Measurements from ENCODE around the gene BBOX1. TPM values are rescaled to one million over a fixed set of nuclear protein-coding genes. Genes with fewer than 3 reads are reported as not detected.

BBOX1 gene
- total RNA-seq, 1 donor = not detected

DNA sequence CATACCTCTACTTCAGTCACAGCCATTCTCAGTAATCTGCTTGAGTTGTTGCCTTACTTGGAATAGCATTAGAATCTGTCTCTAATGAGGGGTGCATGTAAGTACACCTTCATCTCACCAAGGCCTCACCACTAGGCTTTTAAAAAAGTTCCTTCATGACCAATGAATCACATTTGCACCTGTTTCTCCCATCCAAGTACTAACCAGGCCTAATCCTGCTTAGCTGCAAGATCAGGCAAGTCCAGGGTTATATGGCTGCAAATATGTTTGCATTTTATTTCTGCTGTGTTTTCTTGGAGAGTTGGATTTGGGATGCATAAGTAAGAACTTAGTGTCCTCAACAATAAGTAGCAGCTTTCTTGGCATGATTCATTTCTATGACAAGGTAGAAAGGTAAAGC lies 66.9 kb downstream of the BBOX1 start:
- TF ChIP-seq CTCF (IDR thresholded peaks at IDR 0.05; ENCODE audit: insufficient read depth, low read depth, low read length) = no peak
- no peak overlapping the region for H3K4me3 ChIP-seq (ENCODE audit: low read depth, low read length)
- no peak for DNase-seq (ENCODE audit: low read depth)

- TF ChIP-seq CTCF (IDR thresholded peaks at IDR 0.05; ENCODE audit: insufficient read depth, low read depth, low read length) = no peak
Measured at GRCh38 chr11:27108809-27109208, 68.2 kb downstream of the BBOX1 start.

GRCh38 chr11:27111896-27112295 lies 71.3 kb downstream of the BBOX1 start:
- H3K4me3 ChIP-seq (ENCODE audit: low read depth, low read length) = no peak overlapping the region
- TF ChIP-seq CTCF (IDR thresholded peaks at IDR 0.05; ENCODE audit: insufficient read depth, low read depth, low read length) = no peak
- no peak for DNase-seq (ENCODE audit: low read depth)

More at GRCh38 chr11:27108809-27109208, 68.2 kb downstream of the BBOX1 start:
- no peak overlapping the region for H3K4me3 ChIP-seq (ENCODE audit: low read depth, low read length)
- no peak for DNase-seq (ENCODE audit: low read depth)

DNA sequence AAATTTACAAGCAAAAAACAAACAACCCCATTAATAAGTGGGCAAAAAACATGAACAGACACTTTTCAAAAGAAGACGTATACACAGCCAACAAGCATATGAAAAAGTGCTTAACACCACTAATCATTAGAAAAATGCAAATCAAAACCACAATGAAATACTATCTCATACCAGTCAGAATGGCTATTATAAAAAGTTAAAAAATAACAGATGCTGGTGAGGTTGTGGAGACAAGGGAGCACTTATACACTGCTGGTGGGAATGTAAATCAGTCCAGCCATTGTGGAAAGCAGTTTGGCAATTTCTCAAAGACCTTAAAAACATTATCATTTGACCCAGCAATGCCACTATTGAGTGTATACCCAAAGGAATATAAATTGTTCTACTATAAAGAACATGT lies 72.3 kb downstream of the BBOX1 start:
- H3K4me3 ChIP-seq (ENCODE audit: low read depth, low read length) = no peak overlapping the region
- no peak for TF ChIP-seq CTCF (IDR thresholded peaks at IDR 0.05; ENCODE audit: insufficient read depth, low read depth, low read length)
- DNase-seq (ENCODE audit: low read depth) = no peak

DNA sequence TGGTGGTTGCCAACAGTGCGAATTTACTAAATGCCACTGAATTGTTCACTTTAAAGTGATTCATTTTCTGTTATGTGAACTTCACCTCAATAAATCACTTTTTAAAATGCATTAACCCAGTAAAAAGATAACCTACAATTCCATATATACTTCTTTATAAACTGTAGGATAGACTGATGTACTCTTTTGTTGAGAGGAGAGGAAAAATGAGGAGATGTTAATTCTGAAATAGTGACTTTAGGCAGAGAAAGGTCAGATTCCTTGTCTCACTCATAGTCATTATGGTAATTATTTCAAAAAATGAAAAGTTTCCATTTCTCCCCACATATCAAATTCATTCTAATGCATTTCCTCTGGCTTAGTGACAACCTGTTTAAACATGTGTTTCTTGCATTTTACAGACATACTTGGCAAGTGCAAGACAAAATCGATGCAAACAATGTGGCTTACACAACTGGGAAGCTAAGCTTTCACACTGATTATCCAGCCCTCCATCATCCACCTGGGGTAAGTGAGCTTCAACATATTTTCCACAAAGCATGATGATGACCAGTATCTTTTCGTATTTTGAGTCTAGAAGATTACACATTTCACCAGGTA lies 74.5 kb downstream of the BBOX1 start:
- no peak for TF ChIP-seq CTCF (IDR thresholded peaks at IDR 0.05; ENCODE audit: insufficient read depth, low read depth, low read length)
- no peak overlapping the region for H3K4me3 ChIP-seq (ENCODE audit: low read depth, low read length)
- DNase-seq (ENCODE audit: low read depth) = no peak

DNA sequence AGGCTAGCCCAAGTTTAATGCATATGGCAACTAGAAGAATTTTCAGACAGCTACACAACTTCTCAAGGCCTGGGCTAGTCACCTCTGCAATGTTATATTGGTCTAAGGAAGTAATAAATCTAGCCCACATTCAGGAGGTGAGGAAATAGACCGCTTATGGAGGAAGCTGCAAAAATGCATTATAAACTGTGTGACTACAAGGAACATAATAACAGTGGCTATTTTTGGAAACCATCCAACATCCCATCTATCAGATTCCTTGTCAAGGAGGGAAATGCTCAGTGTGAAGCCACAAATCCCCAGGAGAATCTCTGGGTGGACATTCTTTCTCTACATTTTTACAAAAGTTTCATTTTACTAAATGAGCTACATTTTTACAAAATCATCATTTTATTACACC lies 76.1 kb downstream of the BBOX1 start:
- no peak overlapping the region for H3K4me3 ChIP-seq (ENCODE audit: low read depth, low read length)
- peak; percentile 71 for DNase-seq (ENCODE audit: low read depth)
- no peak for TF ChIP-seq CTCF (IDR thresholded peaks at IDR 0.05; ENCODE audit: insufficient read depth, low read depth, low read length)

- TF ChIP-seq CTCF (IDR thresholded peaks at IDR 0.05; ENCODE audit: insufficient read depth, low read depth, low read length) = no peak
- no peak overlapping the region for H3K4me3 ChIP-seq (ENCODE audit: low read depth, low read length)
- DNase-seq (ENCODE audit: low read depth) = peak; percentile 17
Measured at GRCh38 chr11:27118371-27118770, 77.8 kb downstream of the BBOX1 start.

All from fibroblast of villous mesenchyme (primary cell).